Measurements from ENCODE around the gene ATAD3C.
"Not testable (repeated sequence)": the region's sequence is repeated elsewhere in the genome, so short reads cannot be mapped to it uniquely, and the experiment has no call there.

ATAD3C gene

GRCh38 chr1:1505801-1506200 is 56.3 kb downstream of the ATAD3C start:
- DNase-seq (ENCODE audit: insufficient read length); FAIRE-seq: not testable (repeated sequence)

GRCh38 chr1:1507305-1507704 is 57.8 kb downstream of the ATAD3C start:
- FAIRE-seq (no peak), DNase-seq (ENCODE audit: insufficient read length) (no peak)
- no peak for TF ChIP-seq TAF1 (IDR thresholded peaks at IDR 0.05; ENCODE audit: borderline replicate concordance, low read depth, low read length)
- no peak for TF ChIP-seq POLR2AphosphoS5 (IDR thresholded peaks at IDR 0.05; ENCODE audit: low read depth, low read length)
- TF ChIP-seq POLR2A (IDR thresholded peaks at IDR 0.05; ENCODE audit: low read depth, low read length), result no peak

DNA sequence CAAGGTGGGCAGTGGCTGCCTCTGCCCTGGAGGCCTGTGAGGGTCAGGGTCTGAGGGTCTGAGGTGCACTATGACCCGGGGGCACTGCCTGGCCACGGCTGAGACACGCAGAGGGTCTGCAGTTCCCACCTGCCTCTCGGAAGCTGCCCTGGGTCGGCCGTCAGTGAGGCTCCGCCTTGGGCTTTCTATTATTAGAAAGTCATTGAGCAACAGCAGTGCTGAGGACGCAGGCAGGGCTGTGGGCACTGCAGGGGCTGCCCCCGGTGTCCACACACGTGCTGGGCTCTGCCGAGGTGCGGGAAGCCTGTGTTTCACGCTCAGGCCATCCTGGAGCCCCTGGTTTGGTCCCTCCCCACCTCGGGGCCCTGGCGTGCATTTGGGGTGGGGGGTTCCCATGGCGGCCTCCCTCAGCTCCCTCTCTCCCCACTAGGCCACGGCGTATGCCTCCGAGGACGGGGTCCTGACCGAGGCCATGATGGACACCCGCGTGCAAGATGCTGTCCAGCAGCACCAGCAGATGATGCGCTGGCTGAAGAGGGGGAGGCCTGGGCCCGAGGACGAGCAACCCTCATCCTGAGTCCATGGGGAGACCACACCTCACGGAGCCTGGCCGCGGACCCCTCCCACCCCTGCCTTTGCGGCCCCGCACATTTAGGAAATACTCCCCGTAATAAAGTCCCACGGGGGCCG is 59.4 kb downstream of the ATAD3C start:
- FAIRE-seq; DNase-seq (ENCODE audit: insufficient read length): not testable (repeated sequence)

- FAIRE-seq; DNase-seq (ENCODE audit: insufficient read length): not testable (repeated sequence)
Observed at GRCh38 chr1:1509465-1509850, 60.0 kb downstream of the ATAD3C start.

- peak; percentile 50 for FAIRE-seq
- TF ChIP-seq TAF1 (IDR thresholded peaks at IDR 0.05; ENCODE audit: borderline replicate concordance, low read depth, low read length) (no peak), POLR2A (IDR thresholded peaks at IDR 0.05; ENCODE audit: low read depth, low read length) (no peak), POLR2AphosphoS5 (IDR thresholded peaks at IDR 0.05; ENCODE audit: low read depth, low read length) (no peak)
- DNase-seq (ENCODE audit: insufficient read length), result no peak
Observed at GRCh38 chr1:1510912-1511532, 61.5 kb downstream of the ATAD3C start.

DNA sequence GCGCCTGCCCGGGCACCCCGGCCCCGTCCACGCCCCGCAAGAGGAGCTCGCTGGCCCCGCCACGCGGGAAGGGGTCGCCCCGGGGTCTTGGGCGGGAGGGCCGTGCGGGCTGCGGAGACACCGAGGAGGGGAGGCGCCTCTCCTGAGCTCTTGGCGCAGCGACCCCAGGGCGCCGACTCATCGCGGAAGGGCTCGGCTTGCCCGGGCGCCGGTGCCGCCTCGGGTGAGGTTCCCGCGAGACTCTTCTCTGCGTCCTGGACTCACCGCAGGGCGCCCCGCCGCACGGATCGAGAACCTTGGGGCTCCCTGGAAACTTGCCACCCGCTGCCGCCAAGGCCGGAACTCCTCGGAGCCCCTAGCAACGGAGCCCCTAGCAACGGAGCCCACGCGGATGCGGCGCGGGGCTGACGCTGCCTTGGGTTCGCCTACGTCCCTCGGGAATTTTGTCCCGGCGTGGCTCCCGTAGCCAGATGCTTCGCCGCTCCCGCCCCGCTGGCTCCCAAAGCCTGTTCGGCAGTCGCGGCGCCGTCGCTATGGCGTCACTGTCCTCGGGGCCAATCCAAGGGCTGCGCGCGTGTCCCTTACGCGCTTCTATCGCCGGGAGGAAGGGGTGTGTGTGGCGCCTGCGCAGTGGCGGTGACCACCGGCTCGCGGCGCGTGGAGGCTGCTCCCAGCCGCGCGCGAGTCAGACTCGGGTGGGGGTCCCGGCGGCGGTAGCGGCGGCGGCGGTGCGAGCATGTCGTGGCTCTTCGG is 62.2 kb downstream of the ATAD3C start, which contains the start of gene ATAD3A:
TSS of gene ATAD3A (plus strand) at position 630 of the 753 bp plus-strand sequence. CDS start at position 737, 107 bp downstream.
- DNase-seq (ENCODE audit: insufficient read length), result peak; percentile 97
- peak; percentile 65; the same call in 1 of the 2 replicates for TF ChIP-seq POLR2A (IDR thresholded peaks at IDR 0.05; ENCODE audit: low read depth, low read length)
- TF ChIP-seq TAF1 (IDR thresholded peaks at IDR 0.05; ENCODE audit: borderline replicate concordance, low read depth, low read length), result no peak
- TF ChIP-seq POLR2AphosphoS5 (IDR thresholded peaks at IDR 0.05; ENCODE audit: low read depth, low read length), result peak; percentile 55; the same call in 1 of the 2 replicates
- peak; percentile 98 for FAIRE-seq

- not testable (repeated sequence) for FAIRE-seq; DNase-seq (ENCODE audit: insufficient read length)
Observed at GRCh38 chr1:1512425-1512824, 62.9 kb downstream of the ATAD3C start.

DNA sequence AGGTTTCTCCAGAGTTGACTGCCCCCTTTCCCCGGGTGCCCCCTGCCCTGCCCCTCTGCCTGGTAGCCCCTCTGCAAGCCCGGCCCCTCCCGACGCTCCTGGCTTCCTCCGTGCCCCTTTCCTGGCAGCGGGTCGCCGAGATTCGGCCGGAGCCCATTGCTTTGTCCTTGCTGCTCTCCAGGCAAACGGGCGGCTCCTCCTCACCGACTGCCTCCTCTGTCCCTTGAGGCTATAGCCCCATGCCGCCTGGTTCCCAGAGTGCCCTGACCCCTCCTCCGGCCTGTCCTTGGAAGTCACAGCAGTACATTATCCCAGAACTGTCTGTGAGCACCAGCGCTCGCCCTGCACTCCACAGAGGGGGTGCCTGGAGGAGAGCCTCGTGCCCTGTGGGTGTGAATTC is 64.2 kb downstream of the ATAD3C start:
- DNase-seq (ENCODE audit: insufficient read length); FAIRE-seq: not testable (repeated sequence)

DNA sequence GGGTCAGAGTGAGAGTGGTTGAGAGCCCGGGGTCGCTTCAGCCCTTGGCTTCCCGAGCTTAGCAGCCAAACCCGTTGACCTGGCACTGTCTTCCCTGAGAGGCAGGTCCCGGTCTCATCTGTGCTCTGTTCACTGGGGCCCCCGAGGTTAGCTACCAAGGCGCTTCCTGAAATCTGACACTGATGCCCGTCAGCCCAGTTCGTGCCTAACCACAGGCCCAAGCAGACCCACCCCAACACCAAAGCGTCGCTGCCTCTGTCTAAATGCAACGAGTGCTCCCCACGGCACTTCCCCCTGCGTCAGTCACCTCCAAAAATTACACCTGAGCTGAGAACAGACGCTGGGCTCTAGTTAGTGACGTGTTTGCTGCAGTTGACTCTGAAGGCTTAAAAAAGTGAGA is 64.9 kb downstream of the ATAD3C start:
- not testable (repeated sequence) for DNase-seq (ENCODE audit: insufficient read length); FAIRE-seq

DNA sequence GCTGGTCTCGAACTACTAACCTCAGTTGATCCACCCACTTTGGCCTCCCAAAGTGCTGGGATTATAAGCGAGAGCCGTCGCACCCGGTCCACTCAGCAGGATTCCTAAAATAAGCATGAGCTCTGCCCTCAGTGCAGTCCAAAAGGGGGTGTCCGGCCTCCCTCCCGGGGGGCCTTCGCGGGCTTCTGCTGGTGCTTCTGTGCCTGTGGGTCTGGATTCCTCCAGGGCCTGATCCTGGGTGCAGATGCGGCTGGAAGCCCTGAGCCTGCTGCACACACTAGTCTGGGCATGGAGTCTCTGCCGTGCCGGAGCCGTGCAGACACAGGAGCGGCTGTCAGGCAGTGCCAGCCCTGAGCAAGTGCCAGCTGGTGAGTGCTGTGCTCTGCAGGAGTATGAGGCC is 67.4 kb downstream of the ATAD3C start:
- FAIRE-seq; DNase-seq (ENCODE audit: insufficient read length): not testable (repeated sequence)

- TF ChIP-seq TAF1 (IDR thresholded peaks at IDR 0.05; ENCODE audit: borderline replicate concordance, low read depth, low read length) (no peak), POLR2A (IDR thresholded peaks at IDR 0.05; ENCODE audit: low read depth, low read length) (no peak), POLR2AphosphoS5 (IDR thresholded peaks at IDR 0.05; ENCODE audit: low read depth, low read length) (no peak)
- FAIRE-seq, result no peak
- no peak for DNase-seq (ENCODE audit: insufficient read length)
Observed at GRCh38 chr1:1517973-1518620, 68.6 kb downstream of the ATAD3C start.

DNA sequence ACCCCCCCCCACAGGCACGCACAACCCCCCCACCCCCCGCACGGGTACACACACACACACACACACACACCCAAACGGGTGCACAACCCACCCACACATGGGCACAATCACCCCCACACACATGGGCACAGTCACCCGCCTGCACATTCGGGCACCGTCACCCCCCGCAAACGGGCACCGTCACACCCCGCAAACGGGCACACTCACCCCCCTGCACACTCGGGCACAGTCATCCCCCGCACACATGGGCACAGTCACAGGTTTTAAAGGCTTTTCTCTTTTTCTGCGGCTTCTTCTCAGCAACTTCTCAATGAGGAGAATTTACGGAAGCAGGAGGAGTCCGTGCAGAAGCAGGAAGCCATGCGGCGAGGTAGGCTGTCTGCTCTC is 69.1 kb downstream of the ATAD3C start:
- not testable (repeated sequence) for FAIRE-seq; DNase-seq (ENCODE audit: insufficient read length)

Data from GM12892 (cell line).